ENCODE results near the gene ZNF469. TPM values are rescaled to one million over a fixed set of nuclear protein-coding genes. Genes with fewer than 3 reads are reported as not detected.

ZNF469 gene
- total RNA-seq, 2 donors from 2014 or later: 4.5 to 11.3 TPM

DNA sequence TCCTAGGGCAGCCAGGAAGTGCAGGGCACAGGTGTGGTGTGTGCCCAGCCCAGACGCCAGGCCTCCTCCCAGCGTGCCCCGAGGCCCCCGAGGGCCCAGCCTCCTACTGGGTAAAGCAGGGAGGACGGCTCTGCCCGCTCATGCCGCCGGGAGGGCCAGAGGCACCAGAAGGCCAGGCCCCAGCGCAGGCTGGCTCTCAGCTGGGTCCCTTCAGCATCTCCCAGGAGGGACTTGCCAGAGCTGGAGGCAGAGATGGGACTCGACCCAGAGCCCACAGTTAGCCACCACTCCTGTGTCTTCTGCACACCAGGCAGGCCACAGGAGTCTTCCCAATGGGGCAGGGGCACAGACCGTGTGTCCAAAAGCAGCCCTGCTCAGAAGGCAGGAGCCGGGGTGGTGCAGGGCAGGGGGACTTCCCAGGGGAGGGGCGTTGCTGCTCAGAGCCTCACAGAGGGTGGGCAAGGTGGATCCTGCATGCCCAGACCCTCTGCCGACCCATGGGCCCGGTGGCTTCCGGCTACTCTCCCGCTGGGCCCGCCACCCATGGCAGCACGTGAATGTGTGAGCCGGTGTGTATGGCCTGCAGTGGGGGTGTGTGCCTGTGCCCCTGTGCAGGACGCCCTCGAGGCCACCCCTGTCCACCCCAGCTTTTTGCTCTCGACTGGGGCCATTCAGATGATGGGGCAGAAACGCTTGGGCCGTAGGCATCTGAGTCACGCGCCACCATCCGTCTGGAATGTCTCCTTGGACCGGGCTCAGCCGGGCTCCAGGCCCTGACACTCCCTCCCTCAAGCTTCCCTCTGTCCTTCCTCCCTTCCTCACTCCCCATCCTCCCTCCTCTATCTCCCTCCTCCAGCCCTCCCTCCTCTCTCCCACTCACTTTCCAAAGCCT lies 5.7 kb upstream of the ZNF469 start:
- DNase-seq (ENCODE audit: low spot score) (no peak), ATAC-seq (ENCODE audit: insufficient number of reproducible peaks, low FRiP score, low read depth) (no peak)
- no peaks in the 10 kb centered on the region for H3K9me3 ChIP-seq
- no peaks in the 10 kb centered on the region for H3K4me1 ChIP-seq (ENCODE audit: control insufficient read depth in 1 of 2, low read depth in 2 of 2)
- H3K27ac ChIP-seq: no peak overlapping the region
- no peaks in the 10 kb centered on the region for H3K36me3 ChIP-seq
- TF ChIP-seq, protein P1, sequence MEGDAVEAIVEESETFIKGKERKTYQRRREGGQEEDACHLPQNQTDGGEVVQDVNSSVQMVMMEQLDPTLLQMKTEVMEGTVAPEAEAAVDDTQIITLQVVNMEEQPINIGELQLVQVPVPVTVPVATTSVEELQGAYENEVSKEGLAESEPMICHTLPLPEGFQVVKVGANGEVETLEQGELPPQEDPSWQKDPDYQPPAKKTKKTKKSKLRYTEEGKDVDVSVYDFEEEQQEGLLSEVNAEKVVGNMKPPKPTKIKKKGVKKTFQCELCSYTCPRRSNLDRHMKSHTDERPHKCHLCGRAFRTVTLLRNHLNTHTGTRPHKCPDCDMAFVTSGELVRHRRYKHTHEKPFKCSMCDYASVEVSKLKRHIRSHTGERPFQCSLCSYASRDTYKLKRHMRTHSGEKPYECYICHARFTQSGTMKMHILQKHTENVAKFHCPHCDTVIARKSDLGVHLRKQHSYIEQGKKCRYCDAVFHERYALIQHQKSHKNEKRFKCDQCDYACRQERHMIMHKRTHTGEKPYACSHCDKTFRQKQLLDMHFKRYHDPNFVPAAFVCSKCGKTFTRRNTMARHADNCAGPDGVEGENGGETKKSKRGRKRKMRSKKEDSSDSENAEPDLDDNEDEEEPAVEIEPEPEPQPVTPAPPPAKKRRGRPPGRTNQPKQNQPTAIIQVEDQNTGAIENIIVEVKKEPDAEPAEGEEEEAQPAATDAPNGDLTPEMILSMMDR (IDR thresholded peaks at IDR 0.05): no peak
- no peak overlapping the region for H3K4me3 ChIP-seq
- no peaks in the 10 kb centered on the region for H3K27me3 ChIP-seq (replicated peaks; ENCODE audit: insufficient read depth)

DNA sequence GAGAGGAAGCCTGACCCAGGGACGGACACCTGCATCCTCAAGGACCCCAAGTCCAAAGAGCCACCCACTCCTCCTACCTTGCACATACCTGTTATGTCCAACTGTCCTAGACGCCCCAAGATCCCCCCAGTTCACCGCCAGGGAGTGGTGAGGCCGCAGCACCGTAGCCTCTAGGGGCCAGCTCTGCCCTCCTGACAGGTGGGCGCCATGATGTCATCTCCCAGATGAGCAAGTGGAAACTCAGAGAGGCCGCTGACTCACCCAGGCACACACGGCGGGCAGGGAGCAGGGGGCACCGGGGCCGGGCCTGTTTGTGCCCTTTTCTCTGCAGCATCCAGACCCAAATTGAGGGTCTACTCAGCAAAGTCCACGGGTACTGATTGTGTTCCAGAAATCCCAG lies 4.8 kb upstream of the ZNF469 start:
- no peak for DNase-seq (ENCODE audit: low spot score)
- Histone ChIP-seq H3K9me3 (no peaks in the 10 kb centered on the region), H3K36me3 (no peaks in the 10 kb centered on the region), H3K4me3 (no peak overlapping the region), H3K27me3 (replicated peaks; ENCODE audit: insufficient read depth) (no peaks in the 10 kb centered on the region), H3K27ac (no peak overlapping the region), H3K4me1 (ENCODE audit: control insufficient read depth in 1 of 2, low read depth in 2 of 2) (no peaks in the 10 kb centered on the region)
- TF ChIP-seq, protein P1 (IDR thresholded peaks at IDR 0.05): no peak
- no peak for ATAC-seq (ENCODE audit: insufficient number of reproducible peaks, low FRiP score, low read depth)

DNA sequence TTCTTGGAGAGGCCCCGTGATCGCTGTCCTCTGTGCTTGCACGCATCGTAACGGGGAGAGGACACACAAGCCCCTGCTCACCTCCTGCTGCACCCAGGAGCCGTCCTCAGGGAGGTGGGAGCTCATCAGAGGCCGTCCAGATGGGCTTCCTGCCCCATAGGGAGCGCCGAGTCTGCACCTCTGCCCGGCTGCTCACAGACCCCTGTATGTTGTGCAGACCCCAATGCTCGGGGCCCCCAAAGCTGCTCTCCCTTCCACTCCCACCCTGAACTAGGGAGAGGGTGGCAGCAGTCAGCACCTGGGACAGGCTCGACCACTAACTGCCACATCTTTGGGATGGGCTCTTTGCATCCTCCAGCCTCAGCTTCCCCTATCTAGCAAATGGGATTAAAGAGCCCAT lies 4.4 kb upstream of the ZNF469 start:
- Histone ChIP-seq H3K36me3 (no peaks in the 10 kb centered on the region), H3K9me3 (no peaks in the 10 kb centered on the region), H3K27ac (no peak overlapping the region), H3K27me3 (replicated peaks; ENCODE audit: insufficient read depth) (no peaks in the 10 kb centered on the region), H3K4me3 (no peak overlapping the region), H3K4me1 (ENCODE audit: control insufficient read depth in 1 of 2, low read depth in 2 of 2) (peaks cover 0 to under 1% of the 10 kb centered on the region in 2 donors)
- ATAC-seq (ENCODE audit: insufficient number of reproducible peaks, low FRiP score, low read depth) (no peak), DNase-seq (ENCODE audit: low spot score) (no peak)
- TF ChIP-seq, protein P1 (IDR thresholded peaks at IDR 0.05): no peak

DNA sequence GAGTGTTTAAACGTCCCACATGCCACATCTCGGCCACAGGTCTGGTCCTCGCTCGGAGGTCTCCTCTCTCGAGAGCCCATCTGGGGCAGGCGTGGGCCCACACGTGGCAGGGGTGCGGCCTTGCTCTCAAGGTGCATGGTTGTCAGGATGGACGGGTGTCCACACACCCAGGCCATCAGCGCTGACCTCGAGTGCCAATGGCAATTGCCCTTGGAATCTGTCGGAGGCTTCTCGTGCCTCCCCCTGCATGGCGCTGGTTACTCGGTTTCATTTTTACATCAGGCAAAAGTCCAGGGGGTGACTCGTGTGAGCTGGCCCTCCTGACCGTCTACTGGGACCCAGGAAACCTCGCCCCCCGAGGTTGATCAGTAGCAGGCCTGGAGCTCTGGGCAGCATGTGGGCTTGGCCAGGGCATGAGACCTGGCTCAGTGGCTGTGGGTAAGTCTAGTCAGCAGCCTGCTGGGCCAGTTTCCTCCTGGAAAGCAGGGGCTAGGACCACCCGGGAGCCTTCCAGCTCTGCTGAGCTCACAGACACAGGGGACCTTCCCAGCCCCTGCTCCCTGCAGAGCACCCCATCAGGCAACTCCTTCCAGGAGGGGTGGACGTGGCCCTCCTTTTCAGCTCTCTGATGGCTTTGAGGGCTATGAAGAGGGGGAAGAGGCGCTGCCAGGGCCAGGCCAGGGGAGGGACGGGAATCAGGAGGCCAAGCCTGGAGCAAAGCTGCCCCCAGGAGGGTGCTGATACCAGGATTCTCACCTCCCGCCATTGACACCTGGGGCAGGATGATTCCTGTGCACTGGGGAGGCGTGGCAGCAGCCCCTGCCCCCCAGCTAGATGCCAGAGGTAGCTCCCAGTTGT lies 3.7 kb upstream of the ZNF469 start:
- H3K27me3 ChIP-seq (replicated peaks; ENCODE audit: insufficient read depth): no peaks in the 10 kb centered on the region
- no peaks in the 10 kb centered on the region for H3K36me3 ChIP-seq
- peaks cover 0 to 7% of the 10 kb centered on the region in 2 donors for H3K4me1 ChIP-seq (ENCODE audit: control insufficient read depth in 1 of 2, low read depth in 2 of 2)
- ATAC-seq (ENCODE audit: insufficient number of reproducible peaks, low FRiP score, low read depth): no peak
- no peaks in the 10 kb centered on the region for H3K9me3 ChIP-seq
- no peak for DNase-seq (ENCODE audit: low spot score)
- TF ChIP-seq, protein P1 (IDR thresholded peaks at IDR 0.05): no peak
- no peak overlapping the region for H3K27ac ChIP-seq
- no peak overlapping the region for H3K4me3 ChIP-seq

DNA sequence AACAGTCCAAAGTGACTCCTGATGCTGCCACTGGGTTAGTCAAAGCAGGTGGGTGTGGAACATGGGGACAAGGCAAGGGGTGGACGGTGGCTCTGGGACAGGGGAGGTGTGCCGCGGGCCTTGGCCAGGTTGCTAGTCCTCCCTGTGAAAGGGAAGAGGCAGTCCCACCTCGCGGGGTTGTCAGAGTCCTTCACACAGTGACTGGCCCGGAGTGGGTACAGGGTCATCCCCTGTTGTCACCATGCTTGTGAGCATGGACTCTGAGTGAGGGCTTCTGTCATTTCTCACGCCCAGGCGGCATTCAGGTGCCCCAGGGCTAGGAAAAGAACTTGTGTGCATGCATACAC lies 3.1 kb upstream of the ZNF469 start:
- Histone ChIP-seq H3K36me3 (no peaks in the 10 kb centered on the region), H3K9me3 (no peaks in the 10 kb centered on the region), H3K4me1 (ENCODE audit: control insufficient read depth in 1 of 2, low read depth in 2 of 2) (peaks cover 0 to 13% of the 10 kb centered on the region in 2 donors), H3K27ac (no peak overlapping the region), H3K27me3 (replicated peaks; ENCODE audit: insufficient read depth) (no peaks in the 10 kb centered on the region), H3K4me3 (no peak overlapping the region)
- TF ChIP-seq, protein P1 (IDR thresholded peaks at IDR 0.05): no peak
- ATAC-seq (ENCODE audit: insufficient number of reproducible peaks, low FRiP score, low read depth) (no peak), DNase-seq (ENCODE audit: low spot score) (no peak)

Data from thoracic aorta (tissue), 2 donors.